ENCODE results near the gene GNAS.

GRCh38 chr20:58826271-58826670 is 26.2 kb upstream of the GNAS start:
- TF ChIP-seq POLR2A (IDR thresholded peaks at IDR 0.05; ENCODE audit: low read length) (no peak), GATA1 (IDR thresholded peaks at IDR 0.05; ENCODE audit: low read depth, low read length) (no peak)
